GM19238 (cell line): Measurements from ENCODE around the gene DPYSL5.
A peak's percentile ranks its signal among the peaks of the same experiment; 100 is the strongest.

Experiments
- DNase-seq: peaks from one replicate; pipeline ENCODE4 v3.0.0; 2011; ENCODE audit warnings: low spot score; ENCODE audit not compliant: insufficient read length

DPYSL5 gene

GRCh38 chr2:26927221-26927620 lies 79.3 kb downstream of the DPYSL5 start:
- DNase-seq: no peak

GRCh38 chr2:26932974-26933373 lies 85.0 kb downstream of the DPYSL5 start:
- no peak for DNase-seq

- DNase-seq: no peak
These were observed 85.8 kb downstream of the DPYSL5 start for GRCh38 chr2:26933431-26934334.

GRCh38 chr2:26934335-26934724 lies 86.4 kb downstream of the DPYSL5 start:
- no peak for DNase-seq

GRCh38 chr2:26934985-26935384 lies 87.1 kb downstream of the DPYSL5 start:
- DNase-seq: no peak

GRCh38 chr2:26936855-26937254 lies 88.9 kb downstream of the DPYSL5 start:
- no peak for DNase-seq

- DNase-seq: no peak
These were observed 90.6 kb downstream of the DPYSL5 start for GRCh38 chr2:26938399-26939118.

GRCh38 chr2:26940001-26940400 lies 92.1 kb downstream of the DPYSL5 start:
- no peak for DNase-seq

GRCh38 chr2:26941486-26941885 lies 93.6 kb downstream of the DPYSL5 start:
- no peak for DNase-seq

- peak; percentile 69 for DNase-seq
These were observed 94.8 kb downstream of the DPYSL5 start for GRCh38 chr2:26942543-26943295.

- no peak for DNase-seq
These were observed 98.2 kb downstream of the DPYSL5 start for GRCh38 chr2:26945991-26946750.

- no peak for DNase-seq
These were observed 99.2 kb downstream of the DPYSL5 start for GRCh38 chr2:26946841-26947784.

GRCh38 chr2:26948800-26949199 lies 100.9 kb downstream of the DPYSL5 start:
- no peak for DNase-seq

GRCh38 chr2:26950246-26950645 lies 102.3 kb downstream of the DPYSL5 start:
- DNase-seq: no peak

- DNase-seq: no peak
These were observed 103.3 kb downstream of the DPYSL5 start for GRCh38 chr2:26951236-26951635.

- no peak for DNase-seq
These were observed 104.4 kb downstream of the DPYSL5 start for GRCh38 chr2:26952374-26952773.

- DNase-seq: no peak
These were observed 106.2 kb downstream of the DPYSL5 start for GRCh38 chr2:26954135-26954534.

GRCh38 chr2:26957041-26957440 lies 109.1 kb downstream of the DPYSL5 start:
- DNase-seq: no peak

- no peak for DNase-seq
These were observed 109.6 kb downstream of the DPYSL5 start for GRCh38 chr2:26957534-26957933.

GRCh38 chr2:26959331-26959730 lies 111.4 kb downstream of the DPYSL5 start:
- no peak for DNase-seq
